Adrenal gland (tissue), 5 donors: Measurements from ENCODE around the gene TMEM252.

Experiments
- POLR2A ChIP-seq, 2 donors: fragments of 450-650 bp; IDR thresholded peaks; one replicate each; pipeline ENCODE4 v1.6.1; 2017; ENCODE audit warnings: antibody characterized with exemption in 2 of 2, mild to moderate bottlenecking in 2 of 2, moderate library complexity in 1 of 2
- TF ChIP-seq, protein P1 (sequence below), 6 experiments: fragments of 450-650 bp in 4 of 6; fragments of 200-600 bp in 2 of 6; sonication (generic) in 1 of 6; IDR thresholded peaks; 1 replicate in 5 of 6; 2 replicates in 1 of 6; pipeline versions ENCODE4 v1.5.1 to v1.8.0; 2016 to 2021; ENCODE audit warnings: antibody characterized with exemption in 6 of 6, mild to moderate bottlenecking in 2 of 6, moderate library complexity in 1 of 6
- donor health status: DM: no; HTN: no; CAD: no.

DNA sequence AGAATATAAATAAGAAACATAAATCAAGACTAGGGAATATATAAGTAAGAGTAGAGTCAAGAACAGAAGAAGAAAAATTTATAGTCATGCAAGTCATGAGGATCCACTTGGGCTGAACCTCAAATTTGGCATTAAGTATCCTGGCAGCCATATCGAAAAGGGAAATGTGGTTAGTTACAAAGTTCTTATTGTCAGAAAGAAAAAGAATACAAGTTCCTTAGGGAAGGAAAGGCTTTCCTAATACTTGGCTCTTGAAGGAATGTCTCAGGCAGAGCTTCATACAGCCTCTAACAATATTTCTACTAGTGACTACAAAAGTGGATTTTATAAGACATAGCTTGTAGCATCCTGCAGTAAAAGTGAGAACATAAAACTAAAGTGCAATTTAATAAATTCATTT lies 45.4 kb downstream of the TMEM252 start:
- no peak for TF ChIP-seq POLR2A (IDR thresholded peaks at IDR 0.05)
- TF ChIP-seq, protein P1, sequence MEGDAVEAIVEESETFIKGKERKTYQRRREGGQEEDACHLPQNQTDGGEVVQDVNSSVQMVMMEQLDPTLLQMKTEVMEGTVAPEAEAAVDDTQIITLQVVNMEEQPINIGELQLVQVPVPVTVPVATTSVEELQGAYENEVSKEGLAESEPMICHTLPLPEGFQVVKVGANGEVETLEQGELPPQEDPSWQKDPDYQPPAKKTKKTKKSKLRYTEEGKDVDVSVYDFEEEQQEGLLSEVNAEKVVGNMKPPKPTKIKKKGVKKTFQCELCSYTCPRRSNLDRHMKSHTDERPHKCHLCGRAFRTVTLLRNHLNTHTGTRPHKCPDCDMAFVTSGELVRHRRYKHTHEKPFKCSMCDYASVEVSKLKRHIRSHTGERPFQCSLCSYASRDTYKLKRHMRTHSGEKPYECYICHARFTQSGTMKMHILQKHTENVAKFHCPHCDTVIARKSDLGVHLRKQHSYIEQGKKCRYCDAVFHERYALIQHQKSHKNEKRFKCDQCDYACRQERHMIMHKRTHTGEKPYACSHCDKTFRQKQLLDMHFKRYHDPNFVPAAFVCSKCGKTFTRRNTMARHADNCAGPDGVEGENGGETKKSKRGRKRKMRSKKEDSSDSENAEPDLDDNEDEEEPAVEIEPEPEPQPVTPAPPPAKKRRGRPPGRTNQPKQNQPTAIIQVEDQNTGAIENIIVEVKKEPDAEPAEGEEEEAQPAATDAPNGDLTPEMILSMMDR (IDR thresholded peaks at IDR 0.05), result no peak
